ENCODE results near the gene GFAP. TPM values are rescaled to one million over a fixed set of nuclear protein-coding genes. Genes with fewer than 3 reads are reported as not detected.

GFAP gene
- total RNA-seq, 1 donor from 2014 or later: not detected

GRCh38 chr17:44854192-44854591, 61.1 kb downstream of the GFAP start:
- TF ChIP-seq CTCF (IDR thresholded peaks at IDR 0.05; ENCODE audit: insufficient read depth, low read length, poor library complexity, severe bottlenecking): no peak
- peaks cover 3% of the 10 kb centered on the region for H3K36me3 ChIP-seq (ENCODE audit: control insufficient read depth, insufficient read depth, low read length)

More at GRCh38 chr17:44854192-44854591, 61.1 kb downstream of the GFAP start:
- H3K27me3 ChIP-seq (ENCODE audit: control insufficient read depth, insufficient read depth, low read length): no peaks in the 10 kb centered on the region
- no peak for DNase-seq (ENCODE audit: low read depth)
- no peak overlapping the region for H3K4me3 ChIP-seq (ENCODE audit: low read depth, low read length)

Other genes with a start within 250 kb of the GFAP start
- 22.7 and 23.6 TPM in 2 replicates for gene CCDC43, start 225.7 kb downstream of the GFAP start, total RNA-seq
- gene DBF4B, start 206.8 kb downstream of the GFAP start, total RNA-seq: 6.2 and 10.2 TPM in 2 replicates
- 0.21 and 1.6 TPM in 2 replicates for gene ADAM11, start 156.5 kb downstream of the GFAP start, total RNA-seq
- 25.7 and 36.9 TPM in 2 replicates for gene GJC1, start 85.2 kb downstream of the GFAP start, total RNA-seq
- not detected in 2 replicates for gene HIGD1B, start 67.6 kb downstream of the GFAP start, total RNA-seq
- gene EFTUD2, start 16.1 kb downstream of the GFAP start, total RNA-seq: 98.4 and 103 TPM in 2 replicates
- gene KIF18B, start 32.3 kb upstream of the GFAP start, total RNA-seq: 1.4 and 2.8 TPM in 2 replicates
- 0.08 TPM in 1 of 2 replicates, not detected in the other for gene C1QL1, start 52.8 kb upstream of the GFAP start, total RNA-seq
- gene DCAKD, start 136.1 kb upstream of the GFAP start, total RNA-seq: 61.5 and 65.9 TPM in 2 replicates
- gene NMT1, start 145.8 kb upstream of the GFAP start, total RNA-seq: 68.0 and 82.0 TPM in 2 replicates
- gene PLCD3, start 217.0 kb upstream of the GFAP start, total RNA-seq: 54.5 and 61.9 TPM in 2 replicates
- gene ACBD4, start 220.2 kb upstream of the GFAP start, total RNA-seq: 7.1 and 8.2 TPM in 2 replicates
- gene HEXIM1, start 233.0 kb upstream of the GFAP start, total RNA-seq: 17.9 and 20.0 TPM in 2 replicates
- gene HEXIM2, start 246.4 kb upstream of the GFAP start, total RNA-seq: 7.7 and 10.4 TPM in 2 replicates